B cell (primary cell): Measurements from ENCODE around the gene NHSL1. TPM values are rescaled to one million over a fixed set of nuclear protein-coding genes. Genes with fewer than 3 reads are reported as not detected.
A peak's percentile ranks its signal among the peaks of the same experiment; 100 is the strongest.

Experiments
- ATAC-seq: fragments of 200-7000 bp; cut with Tn5 transposase; one replicate; pipeline ENCODE4 v1.10.0; 2021; ENCODE audit warnings: low read depth, mild to moderate bottlenecking, moderate number of reproducible peaks, moderate library complexity
- CTCF ChIA-PET: fragments of 350-600 bp; sonication (Branson Sonifier 250); formaldehyde crosslinking; loops from one replicate; lab custom pipeline; 2021; ENCODE audit warnings: antibody characterized with exemption, inconsistent platforms; lab: Charles Lee
- POLR2A ChIA-PET: fragments of 350-600 bp; sonication (Branson Sonifier 250); formaldehyde crosslinking; loops from one replicate; lab custom pipeline; 2021; ENCODE audit warnings: antibody characterized with exemption; lab: Charles Lee
- DNase-seq: peaks from one replicate; pipeline ENCODE4 v3.0.0; 2013
- H2AFZ ChIP-seq: 2 replicates; pipeline ENCODE4 v1.6.1; 2012; ENCODE audit warnings: mild to moderate bottlenecking, low read depth, low read length; ENCODE audit not compliant: insufficient read depth, poor library complexity, severe bottlenecking
- H3K27ac ChIP-seq, 2 donors: 1 replicate in 1 of 2; 2 replicates in 1 of 2; pipeline ENCODE4 v1.5.1; 2012 to 2013; ENCODE audit warnings: low read length in 2 of 2, mild to moderate bottlenecking in 2 of 2, moderate library complexity in 1 of 2
- H3K27me3 ChIP-seq, 4 experiments: fragments of 200-600 bp in 1 of 4; sonication (generic) in 1 of 4; replicated peaks in 1 of 4; 1 replicate in 2 of 4; 2 replicates in 2 of 4; pipeline versions ENCODE4 v1.6.1 to v1.7.0; 2013 to 2016; ENCODE audit warnings: low read length in 3 of 4, mild to moderate bottlenecking in 2 of 4, mixed read lengths in 1 of 4, moderate library complexity in 1 of 4; ENCODE audit not compliant: insufficient read depth in 4 of 4, control insufficient read depth in 3 of 4; ENCODE audit errors: control extremely low read depth in 1 of 4
- H3K36me3 ChIP-seq, 2 experiments: replicated peaks in 1 of 2; 1 replicate in 1 of 2; 2 replicates in 1 of 2; pipeline versions ENCODE4 v1.6.1 to v1.7.1; 2013; ENCODE audit warnings: low read length in 1 of 2; ENCODE audit not compliant: insufficient read depth in 2 of 2, control insufficient read depth in 1 of 2; ENCODE audit errors: control extremely low read depth in 1 of 2, extremely low read depth in 1 of 2
- H3K4me1 ChIP-seq, 2 donors: fragments of 200-600 bp in 1 of 2; sonication (generic) in 1 of 2; 1 replicate in 1 of 2; 2 replicates in 1 of 2; pipeline versions ENCODE4 v1.5.1 to v1.6.1; 2013 to 2017; ENCODE audit warnings: low read length in 2 of 2; ENCODE audit not compliant: control insufficient read depth in 2 of 2, insufficient read depth in 2 of 2
- H3K4me2 ChIP-seq: replicated peaks from 2 replicates; pipeline ENCODE3; 2012; ENCODE audit warnings: mild to moderate bottlenecking, low read depth, low read length; ENCODE audit not compliant: poor library complexity, severe bottlenecking
- H3K4me3 ChIP-seq, 5 experiments: fragments of 200-600 bp in 1 of 5; sonication (generic) in 1 of 5; 1 replicate in 3 of 5; 2 replicates in 2 of 5; pipeline versions ENCODE4 v1.5.1 to v1.7.0; 2011 to 2016; ENCODE audit warnings: low read length in 4 of 5, mild to moderate bottlenecking in 4 of 5, low read depth in 2 of 5, control low read depth in 1 of 5, moderate library complexity in 1 of 5; ENCODE audit not compliant: insufficient read depth in 1 of 5; ENCODE audit errors: control extremely low read depth in 1 of 5, extremely low read depth in 1 of 5
- H3K79me2 ChIP-seq: fragments of 200-600 bp; sonication (generic); one replicate; pipeline ENCODE4 v1.6.0; 2016; ENCODE audit warnings: low read length; ENCODE audit not compliant: control insufficient read depth, insufficient read depth
- H3K9ac ChIP-seq: fragments of 200-600 bp; sonication (generic); 2 replicates; pipeline ENCODE4 v1.6.1; 2017; ENCODE audit warnings: mild to moderate bottlenecking, low read length, moderate library complexity
- H3K9me3 ChIP-seq, 3 donors: one replicate each; pipeline versions ENCODE4 v1.6.1 to v1.7.1; 2013; ENCODE audit warnings: low read length in 2 of 3; ENCODE audit not compliant: control insufficient read depth in 2 of 3, insufficient read depth in 1 of 3; ENCODE audit errors: control extremely low read depth in 1 of 3
- H4K20me1 ChIP-seq: 2 replicates; pipeline ENCODE4 v1.6.0; 2012; ENCODE audit warnings: mild to moderate bottlenecking, low read length; ENCODE audit not compliant: insufficient read depth, control insufficient read depth, poor library complexity, severe bottlenecking
- H3K27ac Mint-ChIP-seq: one replicate; pipeline ENCODE4 v1.8.0; 2021; ENCODE audit warnings: mixed read lengths
- H3K27me3 Mint-ChIP-seq: one replicate; pipeline ENCODE4 v1.8.0; 2021; ENCODE audit warnings: mixed read lengths
- H3K4me1 Mint-ChIP-seq: one replicate; pipeline ENCODE4 v1.8.0; 2021; ENCODE audit warnings: mixed read lengths
- H3K4me3 Mint-ChIP-seq: one replicate; pipeline ENCODE4 v1.8.0; 2021; ENCODE audit warnings: mixed read lengths
- H3K9me3 Mint-ChIP-seq: one replicate; pipeline ENCODE4 v1.8.0; 2022; ENCODE audit warnings: mixed read lengths; ENCODE audit not compliant: insufficient read depth
- EZH2 ChIP-seq: IDR thresholded peaks from 2 replicates; pipeline ENCODE4 v1.6.1; 2012; ENCODE audit warnings: borderline replicate concordance, low read depth, mild to moderate bottlenecking, moderate library complexity, low read length; ENCODE audit not compliant: insufficient read depth, poor library complexity, severe bottlenecking
- WGBS: methylation state at CpG from one replicate; pipeline ENCODE4 v1.1.5; 2013; ENCODE audit warnings: missing lambda C conversion rate; ENCODE audit not compliant: insufficient coverage; 5-methylcytosine and 5-hydroxymethylcytosine counted together
- intact Hi-C: fragments of 100-400 bp; cut with micrococcal nuclease; formaldehyde crosslinking; loops from one replicate; pipeline ENCODE4 v1.10.0; 2022
- polyA plus RNA-seq: library from polyadenylated mRNA; depleted of rRNA; stranded (reverse); fragments of >200 nt; gene quantifications from 2 replicates; pipeline ENCODE4 v1.2.3, GENCODE V29; 2012
- total RNA-seq, 2 donors: library from RNA; stranded (reverse); fragments of 120-200 nt in 1 of 2; gene quantifications; 1 replicate in 1 of 2; 2 replicates in 1 of 2; pipeline versions ENCODE4 v1.2.3 to v1.2.4, GENCODE V29; 2013 to 2022
- TF ChIP-seq, protein P1 (sequence below): fragments of 200-600 bp; IDR thresholded peaks from one replicate; pipeline ENCODE4 v1.8.0; 2022; ENCODE audit warnings: antibody characterized with exemption, mild to moderate bottlenecking

The NHSL1 gene
- total and polyA plus RNA-seq, 2 donors (not counting 1 experiment from before 2014, with no cell fraction given), result 0.04 to 0.10 TPM

- H3K4me2 ChIP-seq, result peak overlapping the region; percentile 68
These were observed 43.4 kb downstream of the NHSL1 start for GRCh38 chr6:138455746-138456400.

More at GRCh38 chr6:138455746-138456400, 43.4 kb downstream of the NHSL1 start:
- Histone ChIP-seq H3K4me1 (peaks cover 19 to 24% of the 10 kb centered on the region in 2 donors), H2AFZ (peak overlapping the region; percentile 3), H4K20me1 (no peaks in the 10 kb centered on the region), H3K27me3 (no peaks in the 10 kb centered on the region), H3K79me2 (no peaks in the 10 kb centered on the region), H3K27ac (peak overlapping the region in 1 of 2 donors; percentile 3), H3K9ac (peak overlapping the region; percentile 42), H3K36me3 (no peaks in the 10 kb centered on the region), H3K4me3 (peak overlapping the region in 2 of 5 experiments; percentile 36 to 44), H3K9me3 (no peaks in the 10 kb centered on the region)
- intact Hi-C loops, result loop anchor here (2.0 kb wide), 1 partner anchor 43 kb away; the partner anchor contains the start of gene NHSL1
- ChIA-PET CTCF (interaction anchor here (0.6 to 1.9 kb wide), 7 partner anchors 18 to 340 kb away, joined by 3 to 9 read pairs (median 4); partner anchors contain the start of gene HEBP2), POLR2A (no interaction called here)
- Mint-ChIP-seq H3K27me3 (peaks cover 3% of the 10 kb centered on the region), H3K4me1 (peaks cover 21% of the 10 kb centered on the region), H3K4me3 (peak overlapping the region; percentile 76), H3K27ac (peak overlapping the region; percentile 66), H3K9me3 (no peaks in the 10 kb centered on the region)
- 15% methylated on average over 3 of the region's 7 CpGs for WGBS
- DNase-seq (peak; percentile 70), ATAC-seq (peak; percentile 75)
- TF ChIP-seq, protein P1, sequence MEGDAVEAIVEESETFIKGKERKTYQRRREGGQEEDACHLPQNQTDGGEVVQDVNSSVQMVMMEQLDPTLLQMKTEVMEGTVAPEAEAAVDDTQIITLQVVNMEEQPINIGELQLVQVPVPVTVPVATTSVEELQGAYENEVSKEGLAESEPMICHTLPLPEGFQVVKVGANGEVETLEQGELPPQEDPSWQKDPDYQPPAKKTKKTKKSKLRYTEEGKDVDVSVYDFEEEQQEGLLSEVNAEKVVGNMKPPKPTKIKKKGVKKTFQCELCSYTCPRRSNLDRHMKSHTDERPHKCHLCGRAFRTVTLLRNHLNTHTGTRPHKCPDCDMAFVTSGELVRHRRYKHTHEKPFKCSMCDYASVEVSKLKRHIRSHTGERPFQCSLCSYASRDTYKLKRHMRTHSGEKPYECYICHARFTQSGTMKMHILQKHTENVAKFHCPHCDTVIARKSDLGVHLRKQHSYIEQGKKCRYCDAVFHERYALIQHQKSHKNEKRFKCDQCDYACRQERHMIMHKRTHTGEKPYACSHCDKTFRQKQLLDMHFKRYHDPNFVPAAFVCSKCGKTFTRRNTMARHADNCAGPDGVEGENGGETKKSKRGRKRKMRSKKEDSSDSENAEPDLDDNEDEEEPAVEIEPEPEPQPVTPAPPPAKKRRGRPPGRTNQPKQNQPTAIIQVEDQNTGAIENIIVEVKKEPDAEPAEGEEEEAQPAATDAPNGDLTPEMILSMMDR, result no peak
- TF ChIP-seq EZH2, result no peak
